HEK293T (cell line): ENCODE results near the gene HMGB3.
"Not testable (repeated sequence)": the region's sequence is repeated elsewhere in the genome, so short reads cannot be mapped to it uniquely, and the experiment has no call there.

Experiments
- CTCF ChIA-PET: fragments of 350-600 bp; formaldehyde crosslinking; extraction: SDS; loops from one replicate; lab custom pipeline; 2021; ENCODE audit warnings: antibody characterized with exemption, inconsistent platforms; lab: Yijun Ruan, JAX
- POLR2A ChIA-PET: fragments of 350-600 bp; formaldehyde crosslinking; extraction: SDS; loops from one replicate; lab custom pipeline; 2020; ENCODE audit warnings: antibody characterized with exemption, inconsistent platforms; lab: Yijun Ruan, JAX
- DNase-seq: peaks from one replicate; pipeline ENCODE4 v3.0.0; 2012; ENCODE audit warnings: mixed read lengths; ENCODE audit errors: extremely low spot score
- ARNT ChIP-seq: fragments of 450-650 bp; IDR thresholded peaks from 2 replicates; pipeline ENCODE4 v1.6.1; 2017; ENCODE audit warnings: mild to moderate bottlenecking
- BHLHE40 ChIP-seq: fragments of 450-650 bp; IDR thresholded peaks from 2 replicates; pipeline ENCODE4 v1.6.1; 2016; ENCODE audit warnings: mild to moderate bottlenecking, moderate library complexity, borderline replicate concordance
- CTBP1 ChIP-seq: fragments of 450-650 bp; IDR thresholded peaks from 2 replicates; pipeline ENCODE4 v1.6.1; 2016; ENCODE audit warnings: borderline replicate concordance
- ELF4 ChIP-seq: fragments of 450-650 bp; IDR thresholded peaks from 2 replicates; pipeline ENCODE4 v1.6.1; 2017; ENCODE audit warnings: antibody characterized with exemption
- FOXA1 ChIP-seq: fragments of 450-650 bp; IDR thresholded peaks from 2 replicates; pipeline ENCODE4 v1.6.1; 2016; ENCODE audit warnings: mild to moderate bottlenecking
- FOXK2 ChIP-seq: fragments of 450-650 bp; IDR thresholded peaks from 2 replicates; pipeline ENCODE4 v1.6.1; 2016; ENCODE audit warnings: mild to moderate bottlenecking
- FOXM1 ChIP-seq: fragments of 450-650 bp; IDR thresholded peaks from 2 replicates; pipeline ENCODE4 v1.6.1; 2017; ENCODE audit warnings: mild to moderate bottlenecking, borderline replicate concordance
- HDGF ChIP-seq: fragments of 450-650 bp; IDR thresholded peaks from 2 replicates; pipeline ENCODE4 v1.6.1; 2017; ENCODE audit warnings: antibody characterized with exemption, borderline replicate concordance
- L3MBTL2 ChIP-seq: fragments of 450-650 bp; conservative IDR thresholded peaks from 2 replicates; pipeline ENCODE4 v1.6.1; 2016; ENCODE audit warnings: mild to moderate bottlenecking
- LEF1 ChIP-seq: fragments of 450-650 bp; IDR thresholded peaks from 2 replicates; pipeline ENCODE4 v1.6.1; 2017; ENCODE audit warnings: mild to moderate bottlenecking, borderline replicate concordance
- NFRKB ChIP-seq: fragments of 450-650 bp; IDR thresholded peaks from 2 replicates; pipeline ENCODE4 v1.6.1; 2016; ENCODE audit warnings: mild to moderate bottlenecking, moderate library complexity
- SP1 ChIP-seq: fragments of 450-650 bp; IDR thresholded peaks from 2 replicates; pipeline ENCODE4 v1.6.1; 2017
- SUZ12 ChIP-seq: fragments of 450-650 bp; IDR thresholded peaks from 2 replicates; pipeline ENCODE4 v1.6.1; 2016; ENCODE audit warnings: mild to moderate bottlenecking
- TARDBP ChIP-seq: fragments of 450-650 bp; IDR thresholded peaks from 2 replicates; pipeline ENCODE4 v1.6.1; 2016
- ZNF384 ChIP-seq: fragments of 450-650 bp; IDR thresholded peaks from 2 replicates; pipeline ENCODE4 v1.6.1; 2016
- TF ChIP-seq, protein P1 (sequence below): fragments of 450-650 bp; IDR thresholded peaks from 2 replicates; pipeline ENCODE4 v1.6.1; 2016

HMGB3 gene

GRCh38 chrX:150983521-150984168, 510 bp downstream of the HMGB3 start:
- CTCF ChIA-PET: no interaction called here
- peak; percentile 24 for DNase-seq
- POLR2A ChIA-PET: interaction anchor here (1.0 kb wide), 1 partner anchor 413 kb away, joined by 4 read pairs; the partner anchor contains the start of gene VMA21
- TF ChIP-seq L3MBTL2 (no peak), FOXM1 (0 out of 2 replicates have a peak, but pooled peaks have one; percentile 27), FOXA1 (no peak), ELF4 (no peak)

DNA sequence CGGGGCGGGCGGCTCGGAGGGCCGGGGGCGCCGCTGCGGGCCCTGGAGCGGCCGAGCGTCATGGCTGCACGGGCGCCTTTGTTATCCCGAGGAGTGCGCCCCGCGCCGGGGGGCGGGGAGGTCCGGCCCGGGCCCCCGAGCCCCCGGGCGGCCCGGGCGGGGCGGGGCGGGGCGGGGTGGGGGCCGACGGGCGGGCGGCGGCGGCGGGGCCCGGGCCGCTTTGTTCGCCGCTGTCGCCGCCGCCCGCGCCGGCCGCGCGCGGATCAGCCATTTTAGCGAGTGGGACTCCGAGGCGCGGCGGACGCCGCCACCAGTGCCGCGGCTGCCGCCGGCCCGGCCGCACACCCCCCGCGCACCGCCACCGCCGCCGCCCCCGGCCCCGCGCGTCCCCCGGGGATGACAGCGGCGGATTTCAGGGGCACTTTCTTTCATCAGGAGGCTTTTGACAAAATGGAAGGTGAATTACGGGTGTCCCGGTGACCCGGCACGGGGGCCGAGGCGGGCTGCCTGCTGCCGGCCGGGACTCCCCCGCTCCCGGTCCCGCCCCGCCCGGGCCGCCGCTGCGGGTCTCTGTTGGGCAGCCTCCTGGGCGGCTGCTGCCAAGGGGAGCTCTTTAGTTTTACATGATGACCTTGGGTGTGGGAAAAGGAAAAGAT, 1.2 kb downstream of the HMGB3 start:
- DNase-seq: peak; percentile 28
- TF ChIP-seq ZNF384: no peak
- no peak for TF ChIP-seq ARNT
- TF ChIP-seq ELF4: no peak
- no peak for TF ChIP-seq BHLHE40
- TF ChIP-seq FOXM1: no peak
- TF ChIP-seq FOXK2: no peak
- TF ChIP-seq HDGF: no peak
- no peak for TF ChIP-seq NFRKB
- TF ChIP-seq L3MBTL2: no peak
- no peak for TF ChIP-seq FOXA1
- TF ChIP-seq SUZ12: no peak
- TF ChIP-seq CTBP1: no peak
- TF ChIP-seq, protein P1, sequence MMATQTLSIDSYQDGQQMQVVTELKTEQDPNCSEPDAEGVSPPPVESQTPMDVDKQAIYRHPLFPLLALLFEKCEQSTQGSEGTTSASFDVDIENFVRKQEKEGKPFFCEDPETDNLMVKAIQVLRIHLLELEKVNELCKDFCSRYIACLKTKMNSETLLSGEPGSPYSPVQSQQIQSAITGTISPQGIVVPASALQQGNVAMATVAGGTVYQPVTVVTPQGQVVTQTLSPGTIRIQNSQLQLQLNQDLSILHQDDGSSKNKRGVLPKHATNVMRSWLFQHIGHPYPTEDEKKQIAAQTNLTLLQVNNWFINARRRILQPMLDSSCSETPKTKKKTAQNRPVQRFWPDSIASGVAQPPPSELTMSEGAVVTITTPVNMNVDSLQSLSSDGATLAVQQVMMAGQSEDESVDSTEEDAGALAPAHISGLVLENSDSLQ: no peak
- no peak for TF ChIP-seq SP1
- no peak for TF ChIP-seq LEF1
- no peak for TF ChIP-seq TARDBP
- ChIA-PET CTCF (no interaction called here), POLR2A (no interaction called here)

DNA sequence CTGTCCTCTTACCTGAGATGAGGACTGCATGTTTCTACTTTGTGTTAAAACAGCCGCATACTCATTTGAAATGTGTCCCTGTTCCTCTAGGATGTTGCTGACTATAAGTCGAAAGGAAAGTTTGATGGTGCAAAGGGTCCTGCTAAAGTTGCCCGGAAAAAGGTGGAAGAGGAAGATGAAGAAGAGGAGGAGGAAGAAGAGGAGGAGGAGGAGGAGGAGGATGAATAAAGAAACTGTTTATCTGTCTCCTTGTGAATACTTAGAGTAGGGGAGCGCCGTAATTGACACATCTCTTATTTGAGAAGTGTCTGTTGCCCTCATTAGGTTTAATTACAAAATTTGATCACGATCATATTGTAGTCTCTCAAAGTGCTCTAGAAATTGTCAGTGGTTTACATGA, 4.6 kb downstream of the HMGB3 start:
- DNase-seq, CTCF ChIA-PET, POLR2A ChIA-PET: not testable (repeated sequence)

DNA sequence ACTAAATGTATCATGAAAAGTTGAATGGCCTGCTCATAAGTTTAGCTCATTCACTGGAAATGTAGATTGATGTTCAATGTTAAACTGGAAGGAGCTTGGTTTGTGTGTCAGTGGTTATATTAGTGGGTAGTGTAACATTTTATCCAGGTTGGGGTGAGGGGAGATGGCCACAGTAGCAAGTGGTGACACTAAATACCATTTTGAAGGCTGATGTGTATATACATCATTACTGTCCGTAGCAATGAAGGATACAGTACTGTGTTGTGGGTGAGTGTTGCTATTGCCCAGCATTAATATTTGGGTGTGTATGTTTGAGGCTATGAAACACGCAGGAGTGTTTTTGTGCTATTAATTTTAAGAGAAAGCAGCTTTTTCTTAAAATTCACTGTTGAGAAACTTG, 6.3 kb downstream of the HMGB3 start:
- POLR2A ChIA-PET: no interaction called here
- CTCF ChIA-PET: interaction anchor here (0.6 kb wide), 1 partner anchor 370 kb away, joined by 6 read pairs; no protein-coding TSS in a partner anchor
- TF ChIP-seq SP1 (no peak), LEF1 (no peak), ARNT (no peak), ZNF384 (no peak), SUZ12 (no peak), BHLHE40 (no peak), FOXK2 (no peak), NFRKB (no peak), L3MBTL2 (no peak)
- TF ChIP-seq, protein P1: no peak
- no peak for DNase-seq

GRCh38 chrX:150990910-150991309, 7.8 kb downstream of the HMGB3 start:
- POLR2A ChIA-PET: no interaction called here
- TF ChIP-seq TARDBP (no peak), SP1 (no peak), SUZ12 (no peak), ARNT (no peak), HDGF (no peak), L3MBTL2 (no peak), BHLHE40 (no peak), ZNF384 (no peak)
- CTCF ChIA-PET: no interaction called here
- DNase-seq: no peak

GRCh38 chrX:151000861-151001331, 17.8 kb downstream of the HMGB3 start:
- no peak for DNase-seq
- no peak for TF ChIP-seq TARDBP
- TF ChIP-seq ARNT: no peak
- no peak for TF ChIP-seq LEF1
- no peak for TF ChIP-seq L3MBTL2
- TF ChIP-seq, protein P1: no peak
- no peak for TF ChIP-seq BHLHE40
- TF ChIP-seq FOXA1: no peak
- no peak for TF ChIP-seq SUZ12
- no peak for TF ChIP-seq SP1
- CTCF ChIA-PET: no interaction called here
- POLR2A ChIA-PET: no interaction called here

DNA sequence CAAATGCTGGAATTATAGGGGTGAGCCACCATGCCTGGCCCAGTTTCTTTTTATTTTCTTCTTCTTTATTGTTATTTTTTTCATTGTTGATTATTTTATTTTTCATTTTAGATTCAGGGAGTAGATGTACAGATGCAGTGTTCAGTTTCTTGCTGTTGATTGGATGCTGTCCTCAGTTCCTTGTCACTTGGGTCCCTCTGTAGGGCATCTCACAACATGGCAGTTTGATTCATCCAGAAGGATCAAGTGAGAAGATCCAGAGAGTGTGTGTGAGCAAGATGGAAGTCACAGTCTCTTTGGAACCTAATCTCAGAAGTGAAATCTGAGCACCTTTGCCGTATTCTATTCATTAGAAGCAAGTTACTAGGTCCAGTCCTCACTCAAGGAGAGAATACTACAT, 20.9 kb downstream of the HMGB3 start:
- ChIA-PET CTCF (no interaction called here), POLR2A (no interaction called here)
- DNase-seq: no peak
- TF ChIP-seq, protein P1: no peak
- TF ChIP-seq NFRKB (no peak), FOXA1 (no peak), FOXM1 (no peak), FOXK2 (no peak), SUZ12 (no peak), L3MBTL2 (no peak), BHLHE40 (no peak), ELF4 (no peak), ARNT (no peak), ZNF384 (no peak), CTBP1 (no peak), TARDBP (no peak), SP1 (no peak), LEF1 (no peak)
